ENCODE data around the gene PDLIM7. TPM values are rescaled to one million over a fixed set of nuclear protein-coding genes. Genes with fewer than 3 reads are reported as not detected.
A peak's percentile ranks its signal among the peaks of the same experiment; 100 is the strongest.

Gene PDLIM7
- total RNA-seq, 1 donor, result 91.4 TPM

- no peak for TF ChIP-seq CTCF (IDR thresholded peaks at IDR 0.05; ENCODE audit: insufficient read depth, low read length)
- DNase-seq (ENCODE audit: low read depth), result no peak
Observed at GRCh38 chr5:177477701-177478477, 19.5 kb downstream of the PDLIM7 start.

GRCh38 chr5:177476531-177477233 lies 20.7 kb downstream of the PDLIM7 start:
- no peak for TF ChIP-seq CTCF (IDR thresholded peaks at IDR 0.05; ENCODE audit: insufficient read depth, low read length)
- DNase-seq (ENCODE audit: low read depth), result peak; percentile 95
- no peak overlapping the region for H3K4me3 ChIP-seq (ENCODE audit: low read depth, low read length)

More at GRCh38 chr5:177477701-177478477, 19.5 kb downstream of the PDLIM7 start:
- H3K4me3 ChIP-seq (ENCODE audit: low read depth, low read length), result no peak overlapping the region

GRCh38 chr5:177475563-177476427 lies 21.6 kb downstream of the PDLIM7 start:
- DNase-seq (ENCODE audit: low read depth), result no peak
- H3K4me3 ChIP-seq (ENCODE audit: low read depth, low read length), result no peak overlapping the region
- no peak for TF ChIP-seq CTCF (IDR thresholded peaks at IDR 0.05; ENCODE audit: insufficient read depth, low read length)

GRCh38 chr5:177474846-177475562 lies 22.4 kb downstream of the PDLIM7 start:
- no peak overlapping the region for H3K4me3 ChIP-seq (ENCODE audit: low read depth, low read length)
- DNase-seq (ENCODE audit: low read depth), result no peak
- TF ChIP-seq CTCF (IDR thresholded peaks at IDR 0.05; ENCODE audit: insufficient read depth, low read length), result no peak

GRCh38 chr5:177474002-177474476 lies 23.4 kb downstream of the PDLIM7 start:
- no peak for DNase-seq (ENCODE audit: low read depth)

More at GRCh38 chr5:177474002-177474476, 23.4 kb downstream of the PDLIM7 start:
- H3K4me3 ChIP-seq (ENCODE audit: low read depth, low read length), result no peak overlapping the region
- no peak for TF ChIP-seq CTCF (IDR thresholded peaks at IDR 0.05; ENCODE audit: insufficient read depth, low read length)
